ENCODE measurements around the gene CTAG2.

DNA sequence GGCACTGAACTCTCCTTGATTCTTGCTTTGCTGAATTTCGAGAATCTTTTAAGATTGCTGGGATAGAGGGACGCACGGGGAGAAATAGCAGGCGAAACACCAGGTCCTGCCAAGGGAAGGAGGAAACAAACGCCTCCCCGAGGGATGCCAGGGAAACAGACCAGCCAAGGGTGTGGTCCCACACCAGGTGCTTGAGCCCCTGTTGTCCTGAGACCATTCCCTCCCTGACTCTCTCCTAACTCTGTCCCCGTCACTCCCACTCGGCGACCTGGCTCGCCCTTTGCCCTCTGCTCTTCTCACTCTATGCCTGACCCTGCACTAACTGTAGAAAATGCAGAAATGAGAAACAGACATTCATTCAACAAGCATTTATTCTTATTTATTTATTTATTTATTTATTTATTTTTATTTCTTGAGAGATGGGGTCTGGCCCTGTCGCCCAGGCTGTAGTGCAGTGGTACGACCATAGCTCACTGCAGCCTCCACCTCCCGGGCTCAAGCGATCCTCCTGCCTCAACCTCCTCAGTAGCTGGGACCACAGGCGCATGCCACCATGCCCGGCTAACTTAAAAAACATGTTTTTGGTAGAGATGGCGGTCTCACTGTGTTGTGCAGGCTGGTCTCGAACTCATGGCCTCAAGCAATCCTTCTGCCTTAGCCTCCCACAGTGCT is 50.5 kb downstream of the CTAG2 start:
- TF ChIP-seq RARB (CRISPR knock-in tag; IDR thresholded peaks at IDR 0.05) (no peak), ARNTL (CRISPR knock-in tag; IDR thresholded peaks at IDR 0.05; ENCODE audit: borderline replicate concordance, low read depth) (no peak), ISL1 (CRISPR knock-in tag; IDR thresholded peaks at IDR 0.05) (no peak), SNAI2 (CRISPR knock-in tag; IDR thresholded peaks at IDR 0.05) (no peak), ZNF8 (CRISPR knock-in tag; IDR thresholded peaks at IDR 0.05) (no peak), ESRRG (CRISPR knock-in tag; IDR thresholded peaks at IDR 0.05) (no peak)
- TF ChIP-seq, protein P1, sequence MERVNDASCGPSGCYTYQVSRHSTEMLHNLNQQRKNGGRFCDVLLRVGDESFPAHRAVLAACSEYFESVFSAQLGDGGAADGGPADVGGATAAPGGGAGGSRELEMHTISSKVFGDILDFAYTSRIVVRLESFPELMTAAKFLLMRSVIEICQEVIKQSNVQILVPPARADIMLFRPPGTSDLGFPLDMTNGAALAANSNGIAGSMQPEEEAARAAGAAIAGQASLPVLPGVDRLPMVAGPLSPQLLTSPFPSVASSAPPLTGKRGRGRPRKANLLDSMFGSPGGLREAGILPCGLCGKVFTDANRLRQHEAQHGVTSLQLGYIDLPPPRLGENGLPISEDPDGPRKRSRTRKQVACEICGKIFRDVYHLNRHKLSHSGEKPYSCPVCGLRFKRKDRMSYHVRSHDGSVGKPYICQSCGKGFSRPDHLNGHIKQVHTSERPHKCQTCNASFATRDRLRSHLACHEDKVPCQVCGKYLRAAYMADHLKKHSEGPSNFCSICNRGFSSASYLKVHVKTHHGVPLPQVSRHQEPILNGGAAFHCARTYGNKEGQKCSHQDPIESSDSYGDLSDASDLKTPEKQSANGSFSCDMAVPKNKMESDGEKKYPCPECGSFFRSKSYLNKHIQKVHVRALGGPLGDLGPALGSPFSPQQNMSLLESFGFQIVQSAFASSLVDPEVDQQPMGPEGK (CRISPR knock-in tag; IDR thresholded peaks at IDR 0.05; ENCODE audit: borderline replicate concordance): no peak

Data from SK-N-SH treated with all-trans-retinoic acid at 6 μM for 48 hours (cell line).